ENCODE results near the gene CNOT4.

DNA sequence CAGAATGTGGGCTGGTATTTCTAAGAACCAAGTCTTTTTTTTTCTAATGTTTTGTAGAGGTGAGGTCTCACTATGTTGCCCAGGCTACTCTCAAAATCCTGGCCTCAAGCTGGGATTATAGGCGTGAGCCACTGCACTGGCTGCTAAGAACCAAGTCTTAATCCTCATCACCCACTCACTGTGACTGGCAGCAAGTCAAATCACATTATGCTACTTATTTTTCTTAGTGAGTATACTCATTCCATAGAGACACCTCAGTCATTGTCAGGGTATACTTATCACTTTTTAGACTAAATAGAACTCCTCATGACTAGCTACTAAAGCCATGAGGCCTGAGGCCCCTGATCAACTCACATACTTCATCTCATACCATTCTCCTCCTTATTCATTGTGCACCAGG, 160.2 kb downstream of the CNOT4 start:
- no peak for TF ChIP-seq GATA1 (IDR thresholded peaks at IDR 0.05; ENCODE audit: low read depth, low read length)
- no peak for TF ChIP-seq POLR2A (IDR thresholded peaks at IDR 0.05; ENCODE audit: low read length)

All from erythroblast (primary cell).